K562 (cell line): Measurements from ENCODE around the gene ING2. TPM values are rescaled to one million over a fixed set of nuclear protein-coding genes. Genes with fewer than 3 reads are reported as not detected.

Experiments used
- CCNT2 ChIP-seq: IDR thresholded peaks from 2 replicates; pipeline ENCODE4 v1.6.1; 2011; ENCODE audit warnings: borderline replicate concordance, low read depth, mild to moderate bottlenecking, moderate library complexity, mixed read lengths, low read length; ENCODE audit not compliant: insufficient read length; ENCODE audit errors: extremely low read depth
- JUND ChIP-seq, 2 experiments: IDR thresholded peaks; 2 replicates in 1 of 2; 3 replicates in 1 of 2; pipeline ENCODE4 v1.6.1; 2011; ENCODE audit warnings: borderline replicate concordance in 2 of 2, low read depth in 2 of 2, low read length in 2 of 2, improper control_type of control experiment in 1 of 2, missing biosample characterization in 1 of 2, missing genetic modification characterization in 1 of 2, missing genetic modification reagents in 1 of 2
- NFE2L1 ChIP-seq: fragments of 450-650 bp; IDR thresholded peaks from 2 replicates; pipeline ENCODE4 v1.6.1; 2016; ENCODE audit warnings: missing genetic modification characterization, low read depth, mild to moderate bottlenecking, missing compliant biosample characterization, moderate library complexity, borderline replicate concordance
- OTX1 ChIP-seq: fragments of 450-650 bp; formaldehyde crosslinking; IDR thresholded peaks from 2 replicates; pipeline ENCODE4 v1.4.0; 2022; ENCODE audit warnings: mild to moderate bottlenecking
- PHTF2 ChIP-seq: fragments of 250-450 bp; sonication (Bioruptor Pico); IDR thresholded peaks from 2 replicates; pipeline ENCODE4 v1.5.0; 2021; ENCODE audit warnings: mild to moderate bottlenecking
- RFX1 ChIP-seq: fragments of 450-650 bp; IDR thresholded peaks from 2 replicates; pipeline ENCODE4 v1.6.1; 2016; ENCODE audit warnings: mild to moderate bottlenecking, moderate library complexity
- TEAD2 ChIP-seq: fragments of 450-650 bp; IDR thresholded peaks from 2 replicates; pipeline ENCODE4 v1.6.1; 2016; ENCODE audit warnings: missing genetic modification characterization, control low read depth, missing compliant biosample characterization
- TOE1 ChIP-seq, 2 experiments: fragments of 450-650 bp in 1 of 2; sonication (generic) in 1 of 2; formaldehyde crosslinking in 1 of 2; IDR thresholded peaks; 2 replicates each; pipeline versions ENCODE4 v1.7.1 to v1.8.0; 2016 to 2022; ENCODE audit warnings: borderline replicate concordance in 2 of 2, mild to moderate bottlenecking in 2 of 2, antibody characterized with exemption in 1 of 2, inconsistent platforms in 1 of 2, low read depth in 1 of 2, missing genetic modification reagents in 1 of 2, moderate library complexity in 1 of 2
- TRIM24 ChIP-seq, 2 experiments: fragments of 450-650 bp; IDR thresholded peaks; 2 replicates each; pipeline ENCODE4 v1.6.1; 2016
- ZNF436 ChIP-seq: fragments of 250-450, 450-650 bp; sonication (Bioruptor Pico); formaldehyde crosslinking; IDR thresholded peaks from 2 replicates; pipeline ENCODE4 v1.7.0; 2020; ENCODE audit warnings: mild to moderate bottlenecking
- ZNF79 ChIP-seq: fragments of 250-450 bp; sonication (Bioruptor Pico); IDR thresholded peaks from 2 replicates; pipeline ENCODE4 v1.4.0; 2020; ENCODE audit warnings: low read depth, mild to moderate bottlenecking, moderate library complexity
- polyA plus RNA-seq, 8 experiments: library from polyadenylated mRNA; depleted of rRNA in 4 of 8; stranded (reverse) in 5 of 8; unstranded in 3 of 8; fragments of >200 nt; fragmentation: Nextera tagmentation in 2 of 8; fragmentation: Illumina TruSeq in 1 of 8; extraction: Ambion mirVana in 2 of 8; extraction: Trizol in 1 of 8; gene quantifications; 2 replicates each; pipeline versions ENCODE4 v1.2.1 to v1.2.3, GENCODE V29; 2011 to 2014; ENCODE audit warnings: inconsistent platforms in 1 of 8, missing spikeins in 1 of 8
- total RNA-seq, 7 experiments: library from RNA; depleted of rRNA in 6 of 7; stranded (reverse); fragments of >200 nt in 6 of 7; fragmentation: Illumina TruSeq in 2 of 7; extraction: Trizol in 2 of 7; gene quantifications; 2 replicates each; pipeline versions ENCODE4 v1.2.1 to v1.2.3, GENCODE V29; 2011 to 2021; ENCODE audit warnings: low replicate concordance in 1 of 7
- TF ChIP-seq, protein P1 (sequence below): fragments of 450-650 bp; IDR thresholded peaks from 2 replicates; pipeline ENCODE4 v1.6.1; 2018; ENCODE audit not compliant: partially characterized antibody
- TF ChIP-seq, protein P2 (sequence below): fragments of 450-650 bp; formaldehyde crosslinking; IDR thresholded peaks from 2 replicates; pipeline ENCODE4 v1.4.0; 2020; ENCODE audit warnings: mild to moderate bottlenecking, mixed read lengths
- TF ChIP-seq, protein P3 (sequence below): fragments of 450-650 bp; conservative IDR thresholded peaks from 2 replicates; pipeline ENCODE4 v1.6.1; 2016; ENCODE audit warnings: missing genetic modification characterization, low read depth, mild to moderate bottlenecking, missing compliant biosample characterization, moderate library complexity
- TF ChIP-seq, protein P4 (sequence below): sonication (generic); formaldehyde crosslinking; IDR thresholded peaks from 2 replicates; pipeline ENCODE4 v1.8.0; 2023; ENCODE audit warnings: mild to moderate bottlenecking, missing genetic modification reagents
- TF ChIP-seq, protein P5 (sequence below): sonication (generic); formaldehyde crosslinking; IDR thresholded peaks from 2 replicates; pipeline ENCODE4 v1.8.1; 2023; ENCODE audit warnings: mild to moderate bottlenecking, missing genetic modification reagents, moderate library complexity

The ING2 gene
- total and polyA plus RNA-seq, 9 of the 15 experiments (the other 6 are each of a cell fraction or from before 2014, with no cell fraction given) = 2.9 to 21.4 (median 12.4) TPM

DNA sequence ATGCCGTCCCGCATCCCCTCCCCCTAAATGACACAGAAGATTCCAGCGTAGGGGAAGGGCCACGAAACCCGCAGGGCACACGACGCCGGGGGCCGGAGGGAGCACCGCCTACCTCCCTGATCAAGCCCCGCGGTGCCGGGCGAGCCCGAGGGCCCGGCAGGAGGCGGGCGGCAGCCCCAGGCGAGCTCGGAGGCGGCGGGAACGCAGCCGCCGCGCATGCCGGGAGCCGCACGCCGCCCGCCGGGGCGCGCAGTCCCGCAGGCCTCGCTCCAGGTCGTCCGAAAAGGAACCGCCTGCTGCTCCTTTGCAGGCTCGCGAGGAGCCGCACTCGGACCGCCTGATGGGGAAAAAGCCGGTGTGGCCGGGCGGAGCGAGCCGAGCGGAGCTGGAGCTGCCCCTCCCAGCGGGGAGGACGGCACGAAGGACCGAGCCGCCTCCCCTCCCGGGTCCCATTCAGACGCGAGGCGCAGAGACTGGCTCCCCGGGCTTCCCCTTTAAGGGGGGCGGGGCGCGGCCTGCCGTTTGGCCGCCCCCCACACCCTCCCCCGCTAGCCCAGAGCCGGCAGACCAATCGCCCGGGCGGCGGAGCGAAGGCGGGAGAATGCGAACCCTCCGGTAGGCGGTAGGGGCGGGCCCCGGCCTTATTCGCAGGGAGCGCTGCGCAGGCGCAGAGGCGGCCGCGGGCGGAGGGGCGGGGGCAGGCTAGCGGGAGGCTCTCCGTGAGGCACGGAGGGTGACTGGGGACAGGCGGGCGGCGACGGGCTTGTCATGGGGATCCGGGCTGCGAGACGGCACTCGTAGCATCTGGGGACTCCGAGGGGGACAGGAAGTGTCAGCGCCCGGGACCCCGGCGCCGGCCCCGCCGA lies 561 bp upstream of the ING2 start (continued):
- TF ChIP-seq TEAD2 (tag) = no peak
- TF ChIP-seq, protein P1, sequence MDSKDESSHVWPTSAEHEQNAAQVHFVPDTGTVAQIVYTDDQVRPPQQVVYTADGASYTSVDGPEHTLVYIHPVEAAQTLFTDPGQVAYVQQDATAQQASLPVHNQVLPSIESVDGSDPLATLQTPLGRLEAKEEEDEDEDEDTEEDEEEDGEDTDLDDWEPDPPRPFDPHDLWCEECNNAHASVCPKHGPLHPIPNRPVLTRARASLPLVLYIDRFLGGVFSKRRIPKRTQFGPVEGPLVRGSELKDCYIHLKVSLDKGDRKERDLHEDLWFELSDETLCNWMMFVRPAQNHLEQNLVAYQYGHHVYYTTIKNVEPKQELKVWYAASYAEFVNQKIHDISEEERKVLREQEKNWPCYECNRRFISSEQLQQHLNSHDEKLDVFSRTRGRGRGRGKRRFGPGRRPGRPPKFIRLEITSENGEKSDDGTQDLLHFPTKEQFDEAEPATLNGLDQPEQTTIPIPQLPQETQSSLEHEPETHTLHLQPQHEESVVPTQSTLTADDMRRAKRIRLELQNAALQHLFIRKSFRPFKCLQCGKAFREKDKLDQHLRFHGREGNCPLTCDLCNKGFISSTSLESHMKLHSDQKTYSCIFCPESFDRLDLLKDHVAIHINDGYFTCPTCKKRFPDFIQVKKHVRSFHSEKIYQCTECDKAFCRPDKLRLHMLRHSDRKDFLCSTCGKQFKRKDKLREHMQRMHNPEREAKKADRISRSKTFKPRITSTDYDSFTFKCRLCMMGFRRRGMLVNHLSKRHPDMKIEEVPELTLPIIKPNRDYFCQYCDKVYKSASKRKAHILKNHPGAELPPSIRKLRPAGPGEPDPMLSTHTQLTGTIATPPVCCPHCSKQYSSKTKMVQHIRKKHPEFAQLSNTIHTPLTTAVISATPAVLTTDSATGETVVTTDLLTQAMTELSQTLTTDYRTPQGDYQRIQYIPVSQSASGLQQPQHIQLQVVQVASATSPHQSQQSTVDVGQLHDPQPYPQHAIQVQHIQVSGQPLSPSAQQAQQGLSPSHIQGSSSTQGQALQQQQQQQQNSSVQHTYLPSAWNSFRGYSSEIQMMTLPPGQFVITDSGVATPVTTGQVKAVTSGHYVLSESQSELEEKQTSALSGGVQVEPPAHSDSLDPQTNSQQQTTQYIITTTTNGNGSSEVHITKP = peak; percentile 20
- TF ChIP-seq, protein P2, sequence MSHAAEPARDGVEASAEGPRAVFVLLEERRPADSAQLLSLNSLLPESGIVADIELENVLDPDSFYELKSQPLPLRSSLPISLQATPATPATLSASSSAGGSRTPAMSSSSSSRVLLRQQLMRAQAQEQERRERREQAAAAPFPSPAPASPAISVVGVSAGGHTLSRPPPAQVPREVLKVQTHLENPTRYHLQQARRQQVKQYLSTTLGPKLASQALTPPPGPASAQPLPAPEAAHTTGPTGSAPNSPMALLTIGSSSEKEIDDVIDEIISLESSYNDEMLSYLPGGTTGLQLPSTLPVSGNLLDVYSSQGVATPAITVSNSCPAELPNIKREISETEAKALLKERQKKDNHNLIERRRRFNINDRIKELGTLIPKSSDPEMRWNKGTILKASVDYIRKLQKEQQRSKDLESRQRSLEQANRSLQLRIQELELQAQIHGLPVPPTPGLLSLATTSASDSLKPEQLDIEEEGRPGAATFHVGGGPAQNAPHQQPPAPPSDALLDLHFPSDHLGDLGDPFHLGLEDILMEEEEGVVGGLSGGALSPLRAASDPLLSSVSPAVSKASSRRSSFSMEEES (CRISPR knock-in tag) = no peak
- TF ChIP-seq PHTF2 = no peak
- TF ChIP-seq RFX1 = no peak
- no peak for TF ChIP-seq JUND (IDR thresholded peaks at IDR 0.05; ENCODE audit: borderline replicate concordance, low read depth, low read length)
- TF ChIP-seq JUND (tag; IDR thresholded peaks at IDR 0.05; ENCODE audit: borderline replicate concordance, low read depth, low read length) = no peak; the same call in 2 of the 3 replicates
- TF ChIP-seq CCNT2 = peak; percentile 78
- no peak for TF ChIP-seq NFE2L1
- no peak for TF ChIP-seq ZNF79 (CRISPR knock-in tag)
- no peak for TF ChIP-seq OTX1
- TF ChIP-seq, protein P3, sequence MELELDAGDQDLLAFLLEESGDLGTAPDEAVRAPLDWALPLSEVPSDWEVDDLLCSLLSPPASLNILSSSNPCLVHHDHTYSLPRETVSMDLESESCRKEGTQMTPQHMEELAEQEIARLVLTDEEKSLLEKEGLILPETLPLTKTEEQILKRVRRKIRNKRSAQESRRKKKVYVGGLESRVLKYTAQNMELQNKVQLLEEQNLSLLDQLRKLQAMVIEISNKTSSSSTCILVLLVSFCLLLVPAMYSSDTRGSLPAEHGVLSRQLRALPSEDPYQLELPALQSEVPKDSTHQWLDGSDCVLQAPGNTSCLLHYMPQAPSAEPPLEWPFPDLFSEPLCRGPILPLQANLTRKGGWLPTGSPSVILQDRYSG (tag) = no peak
- no peak for TF ChIP-seq ZNF436 (CRISPR knock-in tag)
- TF ChIP-seq, protein P4, sequence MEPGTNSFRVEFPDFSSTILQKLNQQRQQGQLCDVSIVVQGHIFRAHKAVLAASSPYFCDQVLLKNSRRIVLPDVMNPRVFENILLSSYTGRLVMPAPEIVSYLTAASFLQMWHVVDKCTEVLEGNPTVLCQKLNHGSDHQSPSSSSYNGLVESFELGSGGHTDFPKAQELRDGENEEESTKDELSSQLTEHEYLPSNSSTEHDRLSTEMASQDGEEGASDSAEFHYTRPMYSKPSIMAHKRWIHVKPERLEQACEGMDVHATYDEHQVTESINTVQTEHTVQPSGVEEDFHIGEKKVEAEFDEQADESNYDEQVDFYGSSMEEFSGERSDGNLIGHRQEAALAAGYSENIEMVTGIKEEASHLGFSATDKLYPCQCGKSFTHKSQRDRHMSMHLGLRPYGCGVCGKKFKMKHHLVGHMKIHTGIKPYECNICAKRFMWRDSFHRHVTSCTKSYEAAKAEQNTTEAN (CRISPR knock-in tag) = 0 out of 2 replicates have a peak, but pooled peaks have one; percentile 55
- TF ChIP-seq TRIM24 (IDR thresholded peaks at IDR 0.05) = no peak
- TF ChIP-seq, protein P5, sequence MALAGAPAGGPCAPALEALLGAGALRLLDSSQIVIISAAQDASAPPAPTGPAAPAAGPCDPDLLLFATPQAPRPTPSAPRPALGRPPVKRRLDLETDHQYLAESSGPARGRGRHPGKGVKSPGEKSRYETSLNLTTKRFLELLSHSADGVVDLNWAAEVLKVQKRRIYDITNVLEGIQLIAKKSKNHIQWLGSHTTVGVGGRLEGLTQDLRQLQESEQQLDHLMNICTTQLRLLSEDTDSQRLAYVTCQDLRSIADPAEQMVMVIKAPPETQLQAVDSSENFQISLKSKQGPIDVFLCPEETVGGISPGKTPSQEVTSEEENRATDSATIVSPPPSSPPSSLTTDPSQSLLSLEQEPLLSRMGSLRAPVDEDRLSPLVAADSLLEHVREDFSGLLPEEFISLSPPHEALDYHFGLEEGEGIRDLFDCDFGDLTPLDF = no peak; the same call in 1 of the 2 replicates
- peak; percentile 89; the same call in 1 of the 2 replicates for TF ChIP-seq TOE1 (IDR thresholded peaks at IDR 0.05; ENCODE audit: borderline replicate concordance)
- TF ChIP-seq TOE1 (CRISPR knock-in tag; IDR thresholded peaks at IDR 0.05; ENCODE audit: borderline replicate concordance, low read depth) = no peak
